NCI-H2029 treated with DMSO at 0.1 percent for 48 hours (cell line): Measurements from ENCODE around the gene AK8.
A peak's percentile ranks its signal among the peaks of the same experiment; 100 is the strongest.

Experiments used
- DNase-seq: peaks from one replicate; lab custom pipeline; 2025; lab: John Stamatoyannopoulos, UW

The AK8 gene

GRCh38 chr9:132770770-132771310 lies 107.2 kb downstream of the AK8 start:
- no peak for DNase-seq

DNA sequence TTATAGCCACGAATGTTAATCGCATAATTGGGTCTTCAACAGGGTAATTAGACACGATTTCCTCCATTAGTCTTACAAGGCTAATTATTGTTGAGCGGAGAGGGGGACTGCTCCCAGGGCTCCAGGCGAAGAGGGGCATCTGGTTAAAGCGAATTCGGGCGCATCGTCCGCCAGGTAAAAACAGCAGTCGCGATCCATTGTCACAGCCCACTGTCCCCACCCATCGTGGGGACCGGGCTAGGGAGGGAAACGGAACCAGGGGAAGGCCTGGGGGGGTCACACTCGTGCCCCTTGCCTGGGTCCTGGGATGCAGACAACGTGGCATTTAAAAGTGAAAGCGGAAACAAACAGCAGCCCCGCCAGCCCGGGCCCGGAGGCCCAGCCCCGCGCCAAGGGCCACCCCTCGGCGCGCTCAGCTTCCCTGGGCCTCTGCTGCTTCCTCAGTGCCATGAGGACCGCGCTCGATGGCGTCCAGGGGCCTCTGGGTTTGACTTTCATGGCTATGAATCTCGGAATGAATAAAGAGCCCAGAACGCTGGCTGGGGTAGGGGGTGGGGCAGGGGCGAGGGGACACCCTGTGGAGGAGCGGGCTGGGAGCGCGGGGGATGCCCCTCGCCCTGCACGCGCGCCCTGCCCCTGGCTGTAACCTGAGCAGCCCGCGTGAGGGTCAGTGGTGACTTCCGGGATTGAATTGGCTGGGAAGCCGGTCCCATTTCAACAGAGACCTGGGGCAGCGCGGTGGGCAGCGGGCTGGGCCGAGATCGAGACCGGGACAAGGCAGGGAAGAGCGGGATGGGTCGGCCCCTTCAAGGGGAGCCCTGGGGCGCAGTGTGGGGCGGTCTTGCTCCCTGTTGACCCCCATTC lies 107.9 kb downstream of the AK8 start:
- peak; percentile 39 for DNase-seq

GRCh38 chr9:132768932-132769905 lies 108.9 kb downstream of the AK8 start:
- peak; percentile 58 for DNase-seq

- DNase-seq, result no peak
Observed at GRCh38 chr9:132763574-132763973, 114.5 kb downstream of the AK8 start.

DNA sequence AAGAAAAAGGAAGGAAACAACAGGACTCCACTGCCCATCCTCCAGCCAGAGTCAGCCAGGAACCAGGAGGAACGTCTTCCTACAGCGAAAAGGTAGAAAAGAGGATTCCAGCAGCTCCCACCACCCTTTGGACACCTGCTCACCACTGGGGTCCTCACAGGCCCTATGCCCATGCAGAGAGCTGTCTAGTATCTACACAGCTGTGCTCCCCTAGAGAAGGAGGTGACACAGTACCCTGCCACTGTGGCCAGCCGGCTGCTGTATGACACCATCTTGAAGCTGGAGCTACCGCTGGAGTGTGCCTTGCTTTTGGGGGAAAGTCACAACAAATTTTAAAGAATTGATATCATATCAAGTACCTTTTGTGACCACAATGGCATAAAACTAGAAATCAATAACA lies 115.2 kb downstream of the AK8 start:
- no peak for DNase-seq

GRCh38 chr9:132761602-132762001 lies 116.5 kb downstream of the AK8 start:
- no peak for DNase-seq

DNA sequence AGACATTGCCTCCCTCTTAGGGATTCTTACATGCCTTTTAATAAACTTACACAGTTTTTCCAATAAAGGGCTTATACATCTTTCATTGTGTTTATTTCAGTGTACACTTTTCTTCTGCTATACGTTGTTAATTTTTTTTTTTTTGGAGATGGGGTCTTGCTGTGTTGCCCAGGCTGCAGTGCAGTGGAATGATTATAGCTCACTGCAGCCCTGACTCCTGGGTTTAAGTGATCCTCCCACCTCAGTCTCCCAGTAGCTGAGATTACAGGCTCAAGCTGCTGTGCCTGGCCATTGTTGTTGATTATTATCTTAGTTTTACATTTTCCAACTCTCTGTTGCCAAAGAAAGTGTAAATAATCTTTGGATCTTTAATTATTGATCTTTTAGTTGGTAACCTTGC lies 118.0 kb downstream of the AK8 start:
- no peak for DNase-seq

DNA sequence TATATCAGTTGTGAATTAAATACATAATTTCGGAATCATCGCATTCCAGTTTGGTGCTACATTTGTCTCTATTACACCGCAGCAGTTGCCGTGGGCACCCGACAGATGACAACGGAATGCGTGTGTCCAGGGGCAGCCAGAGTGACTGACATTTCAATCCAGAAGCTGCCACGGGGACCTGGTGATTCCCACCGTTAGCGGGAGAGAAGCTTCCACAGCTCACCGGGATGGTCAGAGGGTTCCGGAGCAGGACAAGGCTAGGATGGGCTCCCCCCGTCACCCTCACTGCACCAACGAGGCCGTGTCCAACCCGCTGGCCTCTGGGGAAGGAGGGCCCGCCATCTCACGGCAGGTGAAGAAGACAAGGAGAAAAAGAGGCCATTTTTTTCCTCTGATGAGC lies 121.1 kb downstream of the AK8 start:
- no peak for DNase-seq

GRCh38 chr9:132756214-132756845 lies 121.8 kb downstream of the AK8 start:
- DNase-seq, result no peak

GRCh38 chr9:132755096-132755495 lies 123.0 kb downstream of the AK8 start:
- no peak for DNase-seq

DNA sequence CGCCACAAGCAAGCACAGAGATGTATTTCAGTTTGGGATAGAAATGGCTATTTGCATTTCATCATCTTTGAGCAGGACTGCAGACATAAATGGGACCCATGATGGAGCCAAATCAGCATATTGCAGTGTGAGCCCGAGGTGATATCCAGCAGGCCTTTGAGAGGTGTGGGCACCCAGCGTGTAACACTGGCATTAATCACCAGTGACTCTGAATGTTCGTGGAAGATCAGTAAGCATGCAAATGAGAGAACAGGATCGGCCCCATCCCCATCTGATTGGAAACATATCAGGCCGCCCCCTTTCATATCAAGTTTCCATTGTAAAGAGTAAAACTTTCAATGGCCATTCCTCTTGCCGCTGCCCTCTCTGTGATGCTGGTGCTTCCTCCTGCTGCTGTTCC lies 123.8 kb downstream of the AK8 start:
- no peak for DNase-seq

GRCh38 chr9:132753593-132753880 lies 124.5 kb downstream of the AK8 start:
- DNase-seq, result no peak

GRCh38 chr9:132752877-132753592 lies 125.0 kb downstream of the AK8 start:
- DNase-seq, result peak; percentile 34

DNA sequence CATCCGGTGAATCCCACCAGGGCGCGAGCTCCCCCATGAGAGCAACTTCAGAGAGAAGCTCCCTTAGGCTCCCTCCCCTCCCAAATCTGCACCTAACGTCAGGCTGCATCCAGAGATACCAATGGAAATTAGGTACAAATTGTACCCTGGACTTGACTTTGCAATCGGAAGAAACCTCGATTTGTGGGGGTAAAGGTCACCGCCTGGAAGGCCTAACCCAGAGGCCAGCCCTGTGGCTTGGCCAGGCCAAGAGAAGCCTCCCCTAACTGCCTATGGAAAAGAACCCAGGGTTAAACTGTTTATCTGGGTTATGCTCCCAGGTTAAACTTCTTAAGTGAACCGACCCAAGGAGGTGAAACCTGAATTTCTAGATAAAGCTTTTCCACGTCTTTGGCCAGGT lies 127.4 kb downstream of the AK8 start:
- DNase-seq, result no peak

GRCh38 chr9:132749306-132749705 lies 128.8 kb downstream of the AK8 start:
- no peak for DNase-seq

DNA sequence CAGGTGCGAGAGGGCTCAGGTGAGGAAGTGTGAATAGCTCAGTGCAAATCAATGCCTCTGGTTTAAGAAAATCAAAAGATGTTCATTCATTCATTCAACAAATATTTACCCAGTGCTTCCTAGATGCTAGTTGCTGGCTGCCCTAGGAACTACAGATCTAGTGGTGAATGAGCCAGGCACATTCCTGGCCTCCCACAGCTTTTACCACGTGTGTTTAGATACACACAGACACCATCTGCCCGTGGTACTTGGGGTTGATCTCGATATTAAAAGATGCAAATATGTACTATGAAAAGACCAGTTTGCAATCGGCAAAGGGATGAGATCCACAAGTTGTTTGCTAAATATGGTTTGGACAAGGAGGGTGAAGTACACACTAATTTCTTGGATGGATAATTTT lies 129.6 kb downstream of the AK8 start:
- no peak for DNase-seq

DNA sequence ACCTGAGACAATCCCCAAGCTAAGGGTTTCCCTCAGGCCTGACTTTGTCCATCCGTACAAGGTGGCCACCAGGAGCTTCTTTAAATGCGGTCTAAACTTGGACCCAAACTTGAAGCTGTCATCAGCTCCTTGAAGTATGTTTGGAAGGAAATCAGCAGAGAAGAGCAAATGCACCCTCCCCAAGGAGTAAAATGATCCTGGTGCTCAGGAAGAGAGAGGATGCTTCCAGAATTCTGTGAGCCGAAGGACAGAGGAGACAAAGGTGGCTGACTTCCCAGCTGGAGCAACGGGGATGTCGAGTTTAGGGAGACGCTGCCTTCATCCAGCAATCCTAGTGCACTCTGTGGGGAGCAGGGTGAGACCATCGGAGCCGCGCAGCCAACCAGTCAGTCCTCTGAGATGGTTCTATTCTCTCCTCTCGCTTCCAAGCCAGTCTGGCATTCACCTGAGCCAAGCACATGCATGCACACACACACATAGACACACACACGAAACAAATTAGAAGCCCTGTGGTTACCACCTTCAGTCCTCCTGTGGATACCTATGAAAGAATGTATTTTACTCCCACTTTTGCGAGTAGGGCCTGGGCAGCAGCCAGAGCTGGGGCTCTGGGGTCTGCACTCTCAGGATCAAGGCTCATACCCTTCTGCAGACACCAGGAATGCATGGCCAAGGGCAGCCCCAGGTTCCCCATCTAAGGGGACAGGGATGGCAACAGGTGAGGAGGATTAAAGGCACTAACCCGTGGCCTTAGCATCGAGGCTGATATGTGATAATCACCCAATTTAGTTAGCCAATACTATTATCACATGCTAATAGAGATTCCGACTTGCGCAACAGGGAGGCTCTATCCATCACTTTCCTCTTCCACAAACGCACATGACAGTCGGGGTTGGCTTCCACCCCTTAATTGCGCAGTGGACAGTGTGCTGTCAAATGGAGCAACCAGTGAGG lies 132.1 kb downstream of the AK8 start:
- no peak for DNase-seq

DNA sequence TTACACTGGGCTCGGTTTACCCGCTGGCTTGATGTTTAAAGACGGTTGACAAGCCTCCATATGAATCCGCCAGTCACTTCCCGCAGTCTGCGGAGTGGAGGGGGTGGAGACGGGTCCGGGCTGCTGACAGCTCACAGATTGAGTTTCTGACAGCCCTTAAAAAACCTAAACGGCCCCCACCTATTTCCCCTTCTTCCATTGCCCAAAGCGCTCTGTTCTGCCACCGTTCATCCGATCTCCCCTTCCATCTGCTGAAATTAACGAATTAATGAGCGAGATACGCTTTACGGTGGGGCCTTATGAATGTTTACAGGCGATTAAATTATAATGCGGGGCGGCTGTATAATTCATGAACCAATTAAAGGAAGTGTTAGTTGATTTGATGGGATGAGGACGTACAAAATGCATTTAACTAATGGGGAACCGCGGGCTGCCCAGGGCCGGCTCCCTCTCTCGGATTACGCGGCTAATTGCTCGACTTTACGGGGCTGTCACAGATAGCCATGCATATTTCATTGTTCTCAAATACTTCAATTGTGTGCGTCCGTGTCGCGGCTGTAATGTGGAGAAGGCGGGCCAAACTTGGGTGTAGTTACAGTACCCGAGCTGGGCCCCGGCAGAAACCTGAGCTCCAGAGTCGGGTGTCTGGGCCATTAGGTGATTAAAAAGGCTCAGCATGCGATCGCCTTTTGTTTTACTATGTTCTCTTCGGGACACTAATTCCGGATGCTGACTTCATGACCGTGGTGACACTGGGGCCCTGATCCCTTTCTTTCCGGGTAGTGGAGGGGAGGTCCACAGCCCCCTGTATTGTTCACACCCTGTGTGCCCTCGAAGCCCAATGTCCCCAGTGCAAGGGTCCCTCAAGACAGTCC lies 133.0 kb downstream of the AK8 start:
- DNase-seq, result no peak

GRCh38 chr9:132743931-132744479 lies 134.1 kb downstream of the AK8 start:
- DNase-seq, result no peak
